ENCODE measurements around the gene LOXL4.

DNA sequence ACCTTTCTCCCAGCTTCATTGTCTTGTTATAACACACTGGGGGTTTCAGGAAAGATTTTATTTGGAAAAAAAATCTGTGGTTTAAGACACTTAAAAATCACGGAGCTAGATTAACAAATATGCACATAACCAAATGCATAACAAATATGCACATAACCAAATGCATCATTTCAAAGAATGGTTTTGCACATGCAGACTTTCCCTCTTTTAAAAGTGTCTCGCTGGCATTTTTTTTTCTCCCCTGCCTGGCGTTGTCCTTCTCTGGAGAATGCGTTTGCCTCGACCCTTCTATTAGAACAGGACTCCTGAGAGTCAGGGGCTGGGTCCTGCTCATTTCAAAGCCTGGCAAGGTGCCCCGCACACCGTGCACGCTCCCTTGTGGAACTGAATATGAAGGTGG lies 42.7 kb upstream of the LOXL4 start:
- TF ChIP-seq, protein P1, sequence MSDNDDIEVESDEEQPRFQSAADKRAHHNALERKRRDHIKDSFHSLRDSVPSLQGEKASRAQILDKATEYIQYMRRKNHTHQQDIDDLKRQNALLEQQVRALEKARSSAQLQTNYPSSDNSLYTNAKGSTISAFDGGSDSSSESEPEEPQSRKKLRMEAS (IDR thresholded peaks at IDR 0.05; ENCODE audit: low read depth, low read length), result no peak
- TF ChIP-seq, protein P2, sequence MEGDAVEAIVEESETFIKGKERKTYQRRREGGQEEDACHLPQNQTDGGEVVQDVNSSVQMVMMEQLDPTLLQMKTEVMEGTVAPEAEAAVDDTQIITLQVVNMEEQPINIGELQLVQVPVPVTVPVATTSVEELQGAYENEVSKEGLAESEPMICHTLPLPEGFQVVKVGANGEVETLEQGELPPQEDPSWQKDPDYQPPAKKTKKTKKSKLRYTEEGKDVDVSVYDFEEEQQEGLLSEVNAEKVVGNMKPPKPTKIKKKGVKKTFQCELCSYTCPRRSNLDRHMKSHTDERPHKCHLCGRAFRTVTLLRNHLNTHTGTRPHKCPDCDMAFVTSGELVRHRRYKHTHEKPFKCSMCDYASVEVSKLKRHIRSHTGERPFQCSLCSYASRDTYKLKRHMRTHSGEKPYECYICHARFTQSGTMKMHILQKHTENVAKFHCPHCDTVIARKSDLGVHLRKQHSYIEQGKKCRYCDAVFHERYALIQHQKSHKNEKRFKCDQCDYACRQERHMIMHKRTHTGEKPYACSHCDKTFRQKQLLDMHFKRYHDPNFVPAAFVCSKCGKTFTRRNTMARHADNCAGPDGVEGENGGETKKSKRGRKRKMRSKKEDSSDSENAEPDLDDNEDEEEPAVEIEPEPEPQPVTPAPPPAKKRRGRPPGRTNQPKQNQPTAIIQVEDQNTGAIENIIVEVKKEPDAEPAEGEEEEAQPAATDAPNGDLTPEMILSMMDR (IDR thresholded peaks at IDR 0.05; ENCODE audit: low read depth, low read length), result no peak
- TF ChIP-seq POLR2A (IDR thresholded peaks at IDR 0.05; ENCODE audit: extremely low read depth, insufficient read length), result no peak

All from NB4 (cell line).